Left forelimb (tissue), 1 donor: ENCODE data around the gene EARS2.

ENCODE experiments used
- DNase-seq: peaks from one replicate; pipeline ENCODE4 v3.0.0-alpha.2; 2018; ENCODE audit warnings: low spot score

The EARS2 gene

DNA sequence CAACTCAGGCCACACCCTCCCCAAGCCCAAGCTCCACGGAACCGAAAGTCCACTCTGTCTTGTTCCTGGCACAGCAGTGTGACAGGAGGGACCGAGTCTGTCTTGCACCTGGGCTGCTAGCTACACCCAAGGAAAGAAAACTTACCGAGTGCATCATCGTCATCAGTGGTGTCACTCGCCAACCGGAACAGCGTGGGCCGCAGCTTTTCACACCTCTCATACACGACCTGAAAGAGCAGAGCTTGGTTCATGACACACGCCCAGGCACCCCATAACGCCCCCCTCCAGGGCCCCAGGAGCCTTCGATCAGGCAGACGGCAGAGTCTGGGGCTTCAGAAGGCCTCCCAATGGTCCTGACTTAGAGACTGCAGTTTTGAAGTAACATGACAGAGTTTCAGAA is 74.4 kb downstream of the EARS2 start:
- no peak for DNase-seq

DNA sequence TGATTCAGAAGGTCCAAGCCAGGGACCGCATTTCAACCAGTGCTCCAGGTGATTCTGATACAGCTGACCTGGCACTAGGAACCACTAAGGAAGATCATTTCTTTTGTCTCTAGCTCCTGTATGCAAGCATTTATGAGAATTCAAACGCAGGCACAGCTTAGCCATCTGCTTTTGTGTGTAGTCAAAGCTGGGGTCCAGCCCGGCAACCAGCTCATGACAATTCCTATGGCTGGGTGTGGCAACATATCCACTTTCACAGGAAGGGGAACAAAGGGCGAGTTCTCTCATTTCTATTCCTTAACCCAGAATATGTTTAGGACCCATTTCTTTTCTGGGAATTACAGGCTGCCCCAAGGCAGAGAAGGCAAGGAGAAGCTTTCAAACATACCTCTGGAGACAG is 76.9 kb downstream of the EARS2 start:
- no peak for DNase-seq

DNA sequence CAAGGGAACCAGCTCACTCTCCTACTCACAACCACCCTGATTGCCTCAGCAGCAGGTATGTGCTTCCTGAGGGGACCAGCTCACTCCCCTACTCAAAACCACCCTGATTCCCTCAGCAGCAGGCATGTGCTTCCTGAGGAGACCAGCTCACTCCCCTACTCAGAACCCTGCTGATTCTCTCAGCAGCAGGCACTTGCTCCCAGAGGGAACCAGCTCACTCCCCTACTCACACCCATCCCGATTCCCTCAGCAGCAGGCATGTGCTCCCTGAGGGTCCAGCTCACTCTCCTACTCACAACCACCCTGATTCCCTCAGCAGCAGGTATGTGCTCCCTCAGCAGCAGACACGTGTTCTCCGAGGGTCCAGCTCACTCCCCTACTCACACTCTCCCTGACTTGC is 78.0 kb downstream of the EARS2 start:
- no peak for DNase-seq

DNA sequence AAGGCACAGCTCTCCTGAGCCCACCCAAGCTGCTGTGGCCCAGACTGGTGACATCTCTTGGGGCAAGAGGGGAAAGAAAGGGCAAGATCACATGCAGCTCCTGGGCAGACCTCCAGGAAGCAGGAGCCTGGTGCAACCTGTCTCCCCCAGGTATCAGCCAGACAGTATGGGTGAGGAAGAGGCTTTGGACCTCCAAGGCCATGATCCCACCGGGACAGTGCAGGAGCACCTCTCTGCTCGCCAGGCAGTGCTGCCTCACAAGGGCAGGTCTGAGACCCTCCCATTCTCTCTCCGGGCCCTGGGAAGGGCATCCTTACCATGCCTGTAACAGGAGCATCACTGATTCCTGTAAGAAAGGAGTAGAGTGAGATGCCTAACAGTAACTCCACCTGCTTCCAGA is 78.6 kb downstream of the EARS2 start:
- DNase-seq = no peak

DNA sequence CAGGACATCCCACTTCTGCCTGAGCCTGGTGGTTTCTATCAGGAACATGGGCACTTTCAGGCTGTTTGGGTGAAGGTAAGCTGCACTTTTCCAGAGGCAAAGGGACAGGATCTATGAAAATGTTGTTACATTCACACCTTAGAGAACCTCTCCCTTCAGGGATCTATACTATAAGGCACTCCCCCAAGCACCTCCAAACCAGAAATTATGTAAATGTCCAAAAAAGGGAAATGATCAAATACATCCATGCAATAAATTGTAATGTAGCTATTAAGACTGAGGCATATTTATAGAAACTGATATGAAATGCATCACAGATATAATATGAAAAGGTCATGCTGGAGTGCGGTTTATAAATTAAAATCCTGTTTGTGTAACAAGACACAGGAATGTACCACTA is 80.9 kb downstream of the EARS2 start:
- no peak for DNase-seq
